HG02678 (cell line): ENCODE measurements around the gene PIP5K1A.
"Not testable (repeated sequence)": the region's sequence is repeated elsewhere in the genome, so short reads cannot be mapped to it uniquely, and the experiment has no call there.

Experiments
- ATAC-seq: cut with Tn5 transposase; IDR thresholded peaks from one replicate; pipeline ENCODE4 v1.9.1; 2021; ENCODE audit warnings: mild to moderate bottlenecking, moderate library complexity; ENCODE audit not compliant: unreplicated experiment

The PIP5K1A gene

GRCh38 chr1:151189637-151190445 is 8.5 kb upstream of the PIP5K1A start, which contains the start of gene VPS72:
VPS72 (minus strand) TSS chr1:151190197; CDS start chr1:151190121, 76 bp downstream.
- ATAC-seq: peak; percentile 89

- no peak for ATAC-seq
Observed at GRCh38 chr1:151192047-151192446, 6.3 kb upstream of the PIP5K1A start.

DNA sequence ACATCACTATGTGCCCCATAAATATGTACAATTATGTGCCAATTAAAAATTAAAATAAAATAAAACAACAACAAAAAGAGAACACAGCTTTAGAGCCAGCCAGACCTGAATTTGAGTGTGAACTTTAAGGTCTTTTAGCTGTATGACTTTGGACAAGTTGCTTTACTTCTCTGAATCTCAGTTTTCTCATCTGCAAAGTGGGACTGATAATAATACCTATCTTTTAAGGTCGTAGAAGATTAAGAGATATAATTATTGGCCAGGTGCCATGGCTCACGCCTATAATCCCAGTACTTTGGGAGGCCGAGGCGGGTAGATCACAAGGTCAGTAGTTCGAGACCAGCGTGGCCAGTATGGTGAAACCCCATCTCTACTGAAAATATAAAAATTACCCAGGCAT is 5.0 kb upstream of the PIP5K1A start:
- no peak for ATAC-seq

DNA sequence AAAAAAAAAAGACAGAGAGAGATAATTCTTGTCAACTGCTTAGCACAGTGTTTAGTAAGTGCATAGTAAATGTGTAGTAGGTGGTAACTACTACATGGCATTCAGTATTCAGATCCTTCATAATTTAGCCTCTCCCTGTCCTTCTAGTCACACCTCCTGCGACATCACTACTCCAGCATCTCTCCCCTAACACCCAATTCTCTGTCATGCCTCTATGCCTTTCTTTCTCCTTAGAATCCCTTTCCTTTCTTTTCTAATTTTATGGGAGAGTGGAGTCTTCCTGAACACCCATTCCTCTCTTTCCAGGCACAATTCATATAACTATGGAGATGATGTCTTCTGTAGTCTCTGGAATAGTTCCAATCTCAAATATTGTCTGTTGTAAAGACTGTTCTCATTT is 4.5 kb upstream of the PIP5K1A start:
- ATAC-seq: no peak

- not testable (repeated sequence) for ATAC-seq
Observed at GRCh38 chr1:151194894-151195594, 3.3 kb upstream of the PIP5K1A start.

DNA sequence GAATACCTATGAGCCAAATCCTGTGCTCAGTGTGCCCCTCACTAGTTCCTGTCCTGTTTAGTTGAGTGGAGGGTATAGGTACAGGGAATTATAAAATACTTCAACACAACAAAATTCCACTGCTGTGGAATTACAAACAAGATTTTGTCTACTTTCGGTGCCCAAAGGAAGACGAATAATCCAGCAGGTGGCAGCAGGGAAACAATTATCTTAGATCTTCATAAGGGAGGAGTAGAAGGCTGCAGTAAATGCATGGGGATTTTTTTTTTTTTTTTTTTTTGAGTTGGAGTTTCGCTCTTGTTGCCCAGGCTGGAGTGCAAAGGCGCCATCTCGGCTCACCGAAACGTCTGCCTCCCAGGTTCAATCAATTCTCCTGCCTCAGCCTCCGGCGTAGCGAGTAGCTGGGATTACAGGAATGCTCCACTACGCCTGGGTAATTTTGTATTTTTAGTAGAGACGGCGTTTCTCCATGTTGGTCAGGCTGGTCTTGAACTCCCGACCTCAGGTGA is 2.0 kb upstream of the PIP5K1A start:
- ATAC-seq: no peak

DNA sequence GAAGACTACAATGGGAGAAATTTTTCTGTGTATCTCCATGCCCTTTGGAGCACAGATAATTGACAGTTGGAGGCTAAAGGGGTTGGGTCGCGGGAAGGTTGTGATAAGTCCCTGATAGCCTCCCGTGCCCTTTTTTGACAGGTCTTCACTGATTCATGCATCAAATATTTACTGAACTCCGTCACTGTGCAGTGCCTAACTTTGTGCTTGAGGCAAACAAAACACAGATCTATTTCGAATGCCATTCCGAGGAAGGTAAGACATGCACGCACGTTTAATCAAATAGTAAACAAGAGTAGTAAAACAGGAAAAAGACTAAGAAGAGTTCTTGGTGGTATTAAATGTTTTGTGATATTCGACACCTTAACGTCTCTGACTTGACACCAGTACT is 494 bp upstream of the PIP5K1A start:
- ATAC-seq: no peak

GRCh38 chr1:151199873-151200581 is 1.7 kb downstream of the PIP5K1A start:
- no peak for ATAC-seq

- not testable (repeated sequence) for ATAC-seq
Observed at GRCh38 chr1:151205381-151205965, 7.1 kb downstream of the PIP5K1A start.

- no peak for ATAC-seq
Observed at GRCh38 chr1:151210830-151211229, 12.5 kb downstream of the PIP5K1A start.

GRCh38 chr1:151211972-151212705 is 13.8 kb downstream of the PIP5K1A start:
- no peak for ATAC-seq

- ATAC-seq: no peak
Observed at GRCh38 chr1:151213560-151213959, 15.2 kb downstream of the PIP5K1A start.

- no peak for ATAC-seq
Observed at GRCh38 chr1:151221616-151222015, 23.3 kb downstream of the PIP5K1A start.

GRCh38 chr1:151222130-151222529 is 23.8 kb downstream of the PIP5K1A start:
- ATAC-seq: no peak

GRCh38 chr1:151235235-151235634 is 36.9 kb downstream of the PIP5K1A start:
- ATAC-seq: no peak

- ATAC-seq: no peak
Observed at GRCh38 chr1:151237678-151238466, 39.5 kb downstream of the PIP5K1A start.

- no peak for ATAC-seq
Observed at GRCh38 chr1:151238467-151238739, 40.1 kb downstream of the PIP5K1A start.

DNA sequence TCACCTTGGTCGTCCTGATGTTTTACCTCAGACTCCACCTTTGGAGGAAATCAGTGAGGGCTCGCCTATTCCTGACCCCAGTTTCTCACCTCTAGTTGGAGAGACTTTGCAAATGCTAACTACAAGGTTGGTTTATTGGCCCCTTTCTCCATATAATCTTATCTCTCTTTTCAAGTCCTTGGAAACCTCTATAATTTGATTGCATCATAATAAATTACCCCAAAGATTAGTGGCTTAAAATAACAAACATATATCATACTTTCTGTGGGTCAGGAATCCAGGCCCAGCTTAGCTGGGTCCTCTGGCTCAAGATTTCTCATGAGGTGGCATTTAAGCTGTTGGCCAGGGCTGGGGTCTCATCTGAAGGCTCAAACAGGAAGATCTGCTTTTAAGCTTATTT is 44.1 kb downstream of the PIP5K1A start:
- ATAC-seq: no peak

DNA sequence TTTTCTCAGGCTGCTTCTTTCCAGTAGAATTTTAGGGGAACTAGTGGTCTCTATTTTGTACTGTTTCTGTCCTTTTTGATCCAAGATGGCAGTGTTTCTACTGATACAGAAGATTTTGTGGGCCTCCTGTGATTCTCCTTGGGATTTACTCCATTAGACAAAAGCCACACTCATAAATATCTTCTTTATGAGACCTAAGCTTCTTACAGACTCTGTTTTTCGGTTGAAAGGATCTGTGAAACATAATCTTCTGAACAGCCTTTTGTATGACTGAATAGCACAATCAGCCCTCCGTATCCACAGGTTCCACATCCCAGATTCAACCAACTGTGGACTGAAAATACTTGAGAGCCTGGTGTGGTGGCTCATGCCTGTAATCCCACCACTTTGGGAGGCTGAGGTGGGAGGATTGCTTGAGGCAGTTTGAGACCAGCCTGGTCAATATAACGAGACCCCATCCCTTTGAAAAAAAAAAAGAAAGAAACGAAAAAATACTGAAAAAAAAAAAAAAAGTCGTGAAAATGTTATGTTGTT is 45.4 kb downstream of the PIP5K1A start:
- no peak for ATAC-seq

DNA sequence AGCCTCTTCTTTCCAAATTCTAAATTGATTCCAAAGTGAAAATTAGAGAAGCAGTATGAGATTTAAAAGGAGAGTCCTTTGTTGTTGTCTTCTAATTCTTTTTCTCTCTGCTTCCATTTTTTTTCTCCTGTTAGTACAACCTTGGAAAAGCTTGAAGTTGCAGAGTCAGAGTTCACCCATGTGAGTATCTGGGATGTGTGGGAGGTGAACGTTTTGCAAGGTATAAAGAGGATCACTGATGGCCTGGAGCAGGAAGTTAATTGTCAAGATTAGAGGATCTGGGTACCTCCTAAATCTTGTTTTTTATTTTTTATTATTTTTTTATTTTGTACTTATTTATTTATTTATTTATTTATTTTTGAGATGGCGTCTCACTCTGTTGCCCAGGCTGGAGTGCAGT is 48.4 kb downstream of the PIP5K1A start:
- ATAC-seq: no peak
